CD14-positive monocyte (primary cell): ENCODE measurements around the gene TBXAS1. TPM values are rescaled to one million over a fixed set of nuclear protein-coding genes. Genes with fewer than 3 reads are reported as not detected.

ENCODE experiments used
- DNase-seq, 3 donors: peaks; one replicate each; pipeline ENCODE4 v3.0.0-alpha.2; 2011 to 2022
- H2AFZ ChIP-seq: 2 replicates; pipeline ENCODE4 v1.6.0; 2012; ENCODE audit warnings: mild to moderate bottlenecking, low read depth, low read length, inconsistent platforms; ENCODE audit not compliant: insufficient read depth, poor library complexity, severe bottlenecking
- H3K27ac ChIP-seq, 2 donors: 1 replicate in 1 of 2; 2 replicates in 1 of 2; pipeline ENCODE4 v1.5.1; 2012 to 2013; ENCODE audit warnings: low read length in 2 of 2, control low read depth in 1 of 2, inconsistent platforms in 1 of 2, low read depth in 1 of 2, mild to moderate bottlenecking in 1 of 2
- H3K27me3 ChIP-seq, 2 donors: one replicate each; pipeline versions ENCODE4 v1.6.0 to v1.6.1; 2011 to 2013; ENCODE audit warnings: low read length in 2 of 2; ENCODE audit not compliant: control insufficient read depth in 2 of 2, insufficient read depth in 2 of 2
- H3K36me3 ChIP-seq, 2 donors: replicated peaks in 1 of 2; 1 replicate in 1 of 2; 2 replicates in 1 of 2; pipeline versions ENCODE4 v1.5.1 to v1.6.1; 2012 to 2013; ENCODE audit warnings: low read length in 2 of 2, control low read depth in 1 of 2, inconsistent platforms in 1 of 2, mild to moderate bottlenecking in 1 of 2; ENCODE audit not compliant: insufficient read depth in 2 of 2, control insufficient read depth in 1 of 2
- H3K4me1 ChIP-seq, 2 donors: 1 replicate in 1 of 2; 2 replicates in 1 of 2; pipeline versions ENCODE4 v1.5.1 to v1.6.1; 2012 to 2013; ENCODE audit warnings: low read length in 2 of 2, control low read depth in 1 of 2, inconsistent platforms in 1 of 2, mild to moderate bottlenecking in 1 of 2, moderate library complexity in 1 of 2; ENCODE audit not compliant: insufficient read depth in 2 of 2, control insufficient read depth in 1 of 2
- H3K4me2 ChIP-seq: replicated peaks from 2 replicates; pipeline ENCODE3; 2012; ENCODE audit warnings: low read length, moderate library complexity, mild to moderate bottlenecking; ENCODE audit not compliant: poor library complexity, severe bottlenecking; ENCODE audit errors: extremely low read depth
- H3K4me3 ChIP-seq, 3 experiments: fragments of 200-600 bp in 1 of 3; sonication (generic) in 1 of 3; replicated peaks in 1 of 3; 1 replicate in 2 of 3; 2 replicates in 1 of 3; pipeline ENCODE4 v1.5.1; 2011 to 2013; ENCODE audit warnings: low read length in 3 of 3, mild to moderate bottlenecking in 3 of 3, control low read depth in 2 of 3, low read depth in 2 of 3, inconsistent platforms in 1 of 3, moderate library complexity in 1 of 3
- H3K79me2 ChIP-seq: 2 replicates; pipeline ENCODE4 v1.6.0; 2012; ENCODE audit warnings: mild to moderate bottlenecking, control low read depth, inconsistent platforms, low read length, moderate library complexity; ENCODE audit not compliant: insufficient read depth
- H3K9ac ChIP-seq: 2 replicates; pipeline ENCODE4 v1.6.0; 2017; ENCODE audit warnings: low read length, mild to moderate bottlenecking; ENCODE audit not compliant: insufficient read depth, poor library complexity, severe bottlenecking
- H3K9me3 ChIP-seq, 2 donors: replicated peaks in 1 of 2; 1 replicate in 1 of 2; 2 replicates in 1 of 2; pipeline versions ENCODE4 v1.5.1 to v1.6.1; 2012 to 2013; ENCODE audit warnings: low read length in 2 of 2, control low read depth in 1 of 2; ENCODE audit not compliant: control insufficient read depth in 1 of 2, insufficient read depth in 1 of 2
- H4K20me1 ChIP-seq: 2 replicates; pipeline ENCODE4 v1.6.0; 2012; ENCODE audit warnings: mild to moderate bottlenecking, low read length, control low read depth, moderate library complexity; ENCODE audit not compliant: insufficient read depth
- H3K27ac Mint-ChIP-seq, 7 donors: one replicate each; pipeline ENCODE4 v1.8.0; 2020; ENCODE audit warnings: mild to moderate bottlenecking in 7 of 7, mixed read lengths in 7 of 7, moderate library complexity in 6 of 7, inconsistent platforms in 2 of 7
- H3K27me3 Mint-ChIP-seq, 3 donors: one replicate each; pipeline ENCODE4 v1.8.0; 2021 to 2022; ENCODE audit warnings: low read depth in 3 of 3, mild to moderate bottlenecking in 3 of 3, mixed read lengths in 3 of 3, moderate library complexity in 3 of 3, inconsistent platforms in 1 of 3
- H3K36me3 Mint-ChIP-seq, 2 donors: one replicate each; pipeline ENCODE4 v1.8.0; 2020; ENCODE audit warnings: mixed read lengths in 2 of 2, inconsistent platforms in 1 of 2, mild to moderate bottlenecking in 1 of 2
- H3K4me1 Mint-ChIP-seq: one replicate; pipeline ENCODE4 v1.8.0; 2020; ENCODE audit warnings: mild to moderate bottlenecking, mixed read lengths
- H3K4me3 Mint-ChIP-seq, 2 donors: one replicate each; pipeline ENCODE4 v1.8.0; 2020; ENCODE audit warnings: mild to moderate bottlenecking in 2 of 2, mixed read lengths in 2 of 2, moderate library complexity in 1 of 2
- H3K9me3 Mint-ChIP-seq, 7 donors: one replicate each; pipeline ENCODE4 v1.8.0; 2020 to 2022; ENCODE audit warnings: mixed read lengths in 7 of 7, mild to moderate bottlenecking in 6 of 7, moderate library complexity in 6 of 7, inconsistent platforms in 2 of 7
- CTCF ChIP-seq: fragments of 200-600 bp; IDR thresholded peaks from one replicate; pipeline ENCODE4 v1.8.0; 2022; ENCODE audit warnings: antibody characterized with exemption, mild to moderate bottlenecking
- WGBS: methylation state at CpG from one replicate; pipeline ENCODE4 v1.1.5; 2013; ENCODE audit warnings: missing lambda C conversion rate; ENCODE audit not compliant: insufficient coverage; 5-methylcytosine and 5-hydroxymethylcytosine counted together
- intact Hi-C, 2 donors: fragments of 100-400 bp; cut with micrococcal nuclease; formaldehyde crosslinking; loops; one replicate each; pipeline versions ENCODE4 v1.15.0 to v1.15.1; 2023
- polyA plus RNA-seq, 3 donors: library from polyadenylated mRNA; depleted of rRNA in 1 of 3; unstranded in 2 of 3; stranded (reverse) in 1 of 3; fragments of 300-500 nt in 2 of 3; fragments of >200 nt in 1 of 3; fragmentation: Illumina TruSeq in 2 of 3; gene quantifications; 1 replicate in 2 of 3; 2 replicates in 1 of 3; pipeline ENCODE4 v1.2.3, GENCODE V29; 2012 to 2021

TBXAS1 gene
- polyA plus RNA-seq, 3 donors, result 289 to 335 (median 298) TPM

- no peak for DNase-seq
- peaks cover 0 to 2% (median 0%) of the 10 kb centered on the region in 7 donors for H3K9me3 Mint-ChIP-seq
- peaks cover 51 to 83% of the 10 kb centered on the region in 2 donors for H3K36me3 ChIP-seq
- H3K4me3 Mint-ChIP-seq, result no peak overlapping the region
- H3K4me1 Mint-ChIP-seq, result peaks cover 21% of the 10 kb centered on the region
- H2AFZ ChIP-seq, result no peak overlapping the region
- H3K9me3 ChIP-seq, result no peaks in the 10 kb centered on the region
- H3K27me3 ChIP-seq, result no peaks in the 10 kb centered on the region
- no peak overlapping the region for H3K4me3 ChIP-seq
- peaks cover 100% of the 10 kb centered on the region for H4K20me1 ChIP-seq
- intact Hi-C loops, result no loop called here
- H3K27ac Mint-ChIP-seq, result peak overlapping the region in 2 of 7 donors; percentile 54 to 63
- H3K27ac ChIP-seq, result no peak overlapping the region
- no peaks in the 10 kb centered on the region for H3K79me2 ChIP-seq
- H3K27me3 Mint-ChIP-seq, result peaks cover 0 to 3% (median 1%) of the 10 kb centered on the region in 3 donors
- no CpG with 5 or more reads among the region's 1 CpG for WGBS
- no peak for TF ChIP-seq CTCF
- no peak overlapping the region for H3K4me2 ChIP-seq
- peaks cover 51 to 83% of the 10 kb centered on the region in 2 donors for H3K36me3 Mint-ChIP-seq
- H3K4me1 ChIP-seq, result peaks cover 8 to 11% of the 10 kb centered on the region in 2 donors
- no peak overlapping the region for H3K9ac ChIP-seq
Measured at GRCh38 chr7:139994356-139994755, 165.3 kb downstream of the TBXAS1 start.

- peaks cover 100% of the 10 kb centered on the region for H4K20me1 ChIP-seq
- no peaks in the 10 kb centered on the region for H3K27me3 ChIP-seq
- no peak overlapping the region for H3K4me3 Mint-ChIP-seq
- no peaks in the 10 kb centered on the region for H3K9me3 ChIP-seq
- no peak overlapping the region for H3K4me3 ChIP-seq
- no peak overlapping the region for H3K9ac ChIP-seq
- H3K27ac ChIP-seq, result no peak overlapping the region
- TF ChIP-seq CTCF, result no peak
- H3K27ac Mint-ChIP-seq, result peak overlapping the region in 1 of 7 donors; percentile 42
- H3K79me2 ChIP-seq, result no peaks in the 10 kb centered on the region
- 78% methylated on average over 11 of the region's 19 CpGs for WGBS
- H3K9me3 Mint-ChIP-seq, result peaks cover 0 to 2% (median 0%) of the 10 kb centered on the region in 7 donors
- peaks cover 43 to 82% of the 10 kb centered on the region in 2 donors for H3K36me3 ChIP-seq
- H3K4me1 Mint-ChIP-seq, result peaks cover 21% of the 10 kb centered on the region
- peaks cover 8 to 11% of the 10 kb centered on the region in 2 donors for H3K4me1 ChIP-seq
- intact Hi-C loops, result no loop called here
- H3K36me3 Mint-ChIP-seq, result peaks cover 43 to 77% of the 10 kb centered on the region in 2 donors
- no peak for DNase-seq
- H3K4me2 ChIP-seq, result no peak overlapping the region
- peaks cover 0 to 3% (median 1%) of the 10 kb centered on the region in 3 donors for H3K27me3 Mint-ChIP-seq
- no peak overlapping the region for H2AFZ ChIP-seq
Measured at GRCh38 chr7:139995017-139995915, 166.2 kb downstream of the TBXAS1 start.
